HG02759 (cell line): ENCODE data around the gene CLCA1.

Source experiments
- ATAC-seq: cut with Tn5 transposase; IDR thresholded peaks from one replicate; pipeline ENCODE4 v1.9.1; 2021; ENCODE audit warnings: mild to moderate bottlenecking, moderate library complexity; ENCODE audit not compliant: unreplicated experiment

Gene CLCA1

GRCh38 chr1:86502125-86502646 lies 33.5 kb downstream of the CLCA1 start:
- ATAC-seq, result peak; percentile 78

- ATAC-seq, result peak; percentile 31
These were observed 34.1 kb downstream of the CLCA1 start for GRCh38 chr1:86502721-86503405.

- ATAC-seq, result no peak
These were observed 34.8 kb downstream of the CLCA1 start for GRCh38 chr1:86503406-86504136.

- no peak for ATAC-seq
These were observed 35.4 kb downstream of the CLCA1 start for GRCh38 chr1:86504137-86504479.

GRCh38 chr1:86504895-86505563 lies 36.3 kb downstream of the CLCA1 start:
- ATAC-seq, result no peak

GRCh38 chr1:86505564-86505902 lies 36.8 kb downstream of the CLCA1 start:
- no peak for ATAC-seq

- peak; percentile 58 for ATAC-seq
These were observed 39.3 kb downstream of the CLCA1 start for GRCh38 chr1:86507935-86508582.

GRCh38 chr1:86508583-86508969 lies 39.8 kb downstream of the CLCA1 start:
- ATAC-seq, result no peak

GRCh38 chr1:86515597-86515996 lies 46.9 kb downstream of the CLCA1 start:
- no peak for ATAC-seq

- ATAC-seq, result no peak
These were observed 47.6 kb downstream of the CLCA1 start for GRCh38 chr1:86516335-86516734.

GRCh38 chr1:86517336-86517735 lies 48.6 kb downstream of the CLCA1 start:
- ATAC-seq, result no peak

GRCh38 chr1:86520789-86521521 lies 52.2 kb downstream of the CLCA1 start:
- ATAC-seq, result no peak

GRCh38 chr1:86521522-86521891 lies 52.8 kb downstream of the CLCA1 start:
- no peak for ATAC-seq

GRCh38 chr1:86522240-86522639 lies 53.5 kb downstream of the CLCA1 start:
- ATAC-seq, result no peak

GRCh38 chr1:86523670-86524354 lies 55.1 kb downstream of the CLCA1 start:
- no peak for ATAC-seq

- no peak for ATAC-seq
These were observed 58.6 kb downstream of the CLCA1 start for GRCh38 chr1:86527306-86527705.

- no peak for ATAC-seq
These were observed 61.6 kb downstream of the CLCA1 start for GRCh38 chr1:86530211-86530845.

- ATAC-seq, result no peak
These were observed 69.4 kb downstream of the CLCA1 start for GRCh38 chr1:86537928-86538695.

GRCh38 chr1:86538775-86539174 lies 70.0 kb downstream of the CLCA1 start:
- ATAC-seq, result no peak
